ENCODE results near the gene TNFAIP6.

DNA sequence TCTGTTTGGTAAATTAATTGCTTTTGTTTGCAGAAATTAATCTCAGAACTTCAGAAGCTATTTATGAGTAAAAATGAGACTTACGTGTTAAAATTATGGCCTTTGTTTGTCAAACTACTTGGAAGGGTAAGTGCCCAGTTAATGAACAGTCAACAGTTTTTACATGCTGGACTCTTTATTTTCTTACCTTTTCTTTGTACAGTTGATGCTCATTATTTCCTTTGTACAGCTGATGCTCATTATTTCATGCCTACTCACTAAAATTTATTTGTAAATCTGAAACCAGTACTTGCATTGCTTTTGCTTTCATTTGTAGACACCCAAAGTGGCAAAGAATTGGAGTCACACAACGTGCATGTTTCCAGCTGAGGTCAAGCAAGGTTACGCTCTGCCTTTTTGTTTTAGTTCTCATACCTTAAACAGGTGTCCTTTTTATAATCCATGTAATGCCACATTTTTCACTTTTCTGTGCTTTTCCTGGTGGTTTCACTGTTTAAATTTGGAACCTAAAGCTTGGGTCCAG lies 65.6 kb downstream of the TNFAIP6 start:
- TF ChIP-seq, protein P1, sequence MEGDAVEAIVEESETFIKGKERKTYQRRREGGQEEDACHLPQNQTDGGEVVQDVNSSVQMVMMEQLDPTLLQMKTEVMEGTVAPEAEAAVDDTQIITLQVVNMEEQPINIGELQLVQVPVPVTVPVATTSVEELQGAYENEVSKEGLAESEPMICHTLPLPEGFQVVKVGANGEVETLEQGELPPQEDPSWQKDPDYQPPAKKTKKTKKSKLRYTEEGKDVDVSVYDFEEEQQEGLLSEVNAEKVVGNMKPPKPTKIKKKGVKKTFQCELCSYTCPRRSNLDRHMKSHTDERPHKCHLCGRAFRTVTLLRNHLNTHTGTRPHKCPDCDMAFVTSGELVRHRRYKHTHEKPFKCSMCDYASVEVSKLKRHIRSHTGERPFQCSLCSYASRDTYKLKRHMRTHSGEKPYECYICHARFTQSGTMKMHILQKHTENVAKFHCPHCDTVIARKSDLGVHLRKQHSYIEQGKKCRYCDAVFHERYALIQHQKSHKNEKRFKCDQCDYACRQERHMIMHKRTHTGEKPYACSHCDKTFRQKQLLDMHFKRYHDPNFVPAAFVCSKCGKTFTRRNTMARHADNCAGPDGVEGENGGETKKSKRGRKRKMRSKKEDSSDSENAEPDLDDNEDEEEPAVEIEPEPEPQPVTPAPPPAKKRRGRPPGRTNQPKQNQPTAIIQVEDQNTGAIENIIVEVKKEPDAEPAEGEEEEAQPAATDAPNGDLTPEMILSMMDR (IDR thresholded peaks at IDR 0.05): no peak
- no peak for TF ChIP-seq POLR2A (IDR thresholded peaks at IDR 0.05)
